Rectal smooth muscle tissue (tissue), 1 donor: ENCODE results near the gene GGACT.

ENCODE experiments used
- H3K27ac ChIP-seq: one replicate; pipeline ENCODE4 v1.7.0; 2013; ENCODE audit warnings: low read depth, low read length, inconsistent platforms
- H3K27me3 ChIP-seq: one replicate; pipeline ENCODE4 v1.7.0; 2013; ENCODE audit warnings: low read length; ENCODE audit not compliant: control insufficient read depth, insufficient read depth
- H3K36me3 ChIP-seq: one replicate; pipeline ENCODE4 v1.7.0; 2013; ENCODE audit warnings: low read length; ENCODE audit not compliant: control insufficient read depth, insufficient read depth
- H3K4me1 ChIP-seq: one replicate; pipeline ENCODE4 v1.7.0; 2013; ENCODE audit warnings: low read length; ENCODE audit not compliant: control insufficient read depth, insufficient read depth
- H3K4me3 ChIP-seq: one replicate; pipeline ENCODE4 v1.7.0; 2013; ENCODE audit warnings: low read length
- H3K9ac ChIP-seq: one replicate; pipeline ENCODE4 v1.7.0; 2013; ENCODE audit warnings: low read length

GGACT gene

DNA sequence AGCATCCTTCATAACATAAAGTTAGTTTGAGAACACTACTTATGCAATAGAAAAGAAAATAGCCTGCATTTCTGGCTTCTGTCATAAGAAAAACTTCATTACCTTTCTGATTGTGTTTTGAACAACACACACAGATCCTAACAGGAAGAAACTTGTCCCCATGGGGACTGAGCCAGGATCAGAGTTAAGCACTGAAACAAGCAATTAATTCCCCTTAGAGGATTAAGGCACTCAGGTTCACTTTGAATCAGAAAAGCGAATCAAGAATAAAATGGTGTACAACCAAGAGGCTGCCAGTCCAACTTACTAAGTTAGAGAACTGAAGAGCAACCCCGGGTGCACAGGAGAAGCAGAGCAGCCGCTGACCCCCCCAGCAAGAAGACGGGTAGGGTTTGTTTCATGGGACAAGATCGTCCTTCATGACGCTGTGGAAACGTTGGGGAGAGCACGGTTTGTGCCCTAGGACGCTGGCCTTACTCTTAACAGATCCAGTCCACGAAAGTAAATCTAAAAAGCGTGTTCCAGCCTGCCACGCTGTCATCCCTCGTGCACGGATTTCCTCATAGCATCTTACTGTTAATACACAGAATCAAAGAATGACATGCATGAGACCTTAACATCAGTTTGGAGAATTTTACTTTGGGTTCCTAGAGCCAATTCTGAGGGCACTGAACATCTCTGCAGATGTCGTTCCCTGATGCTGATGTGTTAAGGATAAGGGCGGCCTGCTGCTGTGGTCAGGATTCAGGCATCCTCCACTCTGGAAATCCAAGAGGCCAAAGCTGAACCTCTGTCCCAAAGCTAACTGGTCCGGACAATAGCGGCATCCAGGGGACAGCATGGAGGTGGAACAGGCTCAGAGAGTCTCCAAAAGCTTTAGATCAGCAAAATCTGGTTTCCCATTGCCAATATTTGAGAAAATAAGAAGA, 46.4 kb downstream of the GGACT start:
- Histone ChIP-seq H3K36me3 (no peaks in the 10 kb centered on the region), H3K4me1 (no peaks in the 10 kb centered on the region), H3K4me3 (no peak overlapping the region), H3K27me3 (no peaks in the 10 kb centered on the region), H3K27ac (no peak overlapping the region), H3K9ac (no peak overlapping the region)

DNA sequence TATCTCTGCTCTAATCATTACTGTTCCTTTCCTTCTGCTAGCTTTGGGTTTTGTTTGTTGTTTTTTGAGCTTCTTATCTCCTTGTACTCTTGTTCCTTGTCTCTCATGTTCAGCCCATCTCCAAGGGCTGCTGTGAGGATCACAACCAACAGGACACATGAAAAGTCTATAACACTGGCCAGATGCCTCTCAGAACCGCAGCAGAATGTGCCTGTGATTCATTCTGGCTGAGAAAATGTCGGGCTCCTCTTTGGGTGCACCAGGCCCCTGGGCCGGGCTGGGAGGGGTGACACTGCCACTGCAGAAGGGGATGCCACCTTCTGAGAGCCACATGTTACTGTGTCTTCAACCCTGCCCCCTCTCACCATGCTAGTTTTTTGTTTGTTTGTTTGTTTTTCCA, 48.0 kb downstream of the GGACT start:
- Histone ChIP-seq H3K4me3 (no peak overlapping the region), H3K36me3 (no peaks in the 10 kb centered on the region), H3K9ac (no peak overlapping the region), H3K27me3 (no peaks in the 10 kb centered on the region), H3K27ac (no peak overlapping the region), H3K4me1 (no peaks in the 10 kb centered on the region)

DNA sequence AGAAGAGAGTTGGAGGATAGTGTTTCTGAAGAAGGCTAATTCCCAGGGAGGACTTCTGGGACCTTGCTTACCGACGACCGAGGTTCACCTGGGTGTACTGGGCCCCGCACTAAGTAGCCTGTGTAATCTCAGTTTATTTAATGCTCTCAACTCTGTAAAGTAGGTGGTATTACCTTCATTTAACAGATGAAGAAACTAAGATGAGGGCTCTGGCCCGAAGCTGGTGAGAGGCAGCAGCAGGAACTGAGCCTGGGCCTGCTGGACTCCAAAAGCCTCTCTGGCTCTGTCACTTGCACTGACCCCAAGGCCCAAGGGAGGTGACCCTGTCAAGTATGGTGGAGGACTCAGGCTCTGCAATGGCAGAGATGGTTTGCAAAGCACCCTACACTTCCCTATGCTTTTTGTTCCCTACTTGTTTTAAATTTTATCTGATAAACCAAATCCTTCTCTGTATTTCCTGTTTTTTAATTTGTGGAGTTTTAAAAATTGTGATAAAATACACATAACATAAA, 50.6 kb downstream of the GGACT start:
- H3K4me1 ChIP-seq = no peaks in the 10 kb centered on the region
- no peaks in the 10 kb centered on the region for H3K27me3 ChIP-seq
- H3K4me3 ChIP-seq = no peak overlapping the region

DNA sequence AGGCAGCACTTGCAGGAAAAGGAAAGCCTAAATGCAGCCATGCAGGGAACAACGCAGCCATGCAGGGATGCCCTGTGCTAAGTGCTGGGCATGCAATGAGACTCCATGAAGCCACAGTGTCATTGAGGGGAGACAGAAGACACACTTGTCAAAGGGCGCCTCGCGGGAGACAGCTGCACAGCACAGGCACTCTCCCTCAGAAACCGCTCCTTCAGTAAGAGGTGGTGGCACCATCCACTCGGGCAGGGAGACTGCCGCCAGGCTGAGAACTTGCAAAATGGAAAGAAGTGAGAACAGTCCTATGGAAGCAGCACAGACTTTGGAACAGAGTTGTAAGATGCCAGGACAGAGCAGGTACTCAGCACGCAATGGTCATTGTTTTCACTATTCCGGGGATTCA, 51.1 kb downstream of the GGACT start:
- Histone ChIP-seq H3K9ac (no peak overlapping the region), H3K27ac (no peak overlapping the region), H3K27me3 (no peaks in the 10 kb centered on the region), H3K36me3 (peaks cover 1% of the 10 kb centered on the region), H3K4me3 (no peak overlapping the region), H3K4me1 (no peaks in the 10 kb centered on the region)

More for the DNA sequence above, 50.6 kb downstream of the GGACT start:
- H3K9ac ChIP-seq = no peak overlapping the region
- no peak overlapping the region for H3K27ac ChIP-seq
- H3K36me3 ChIP-seq = no peaks in the 10 kb centered on the region

DNA sequence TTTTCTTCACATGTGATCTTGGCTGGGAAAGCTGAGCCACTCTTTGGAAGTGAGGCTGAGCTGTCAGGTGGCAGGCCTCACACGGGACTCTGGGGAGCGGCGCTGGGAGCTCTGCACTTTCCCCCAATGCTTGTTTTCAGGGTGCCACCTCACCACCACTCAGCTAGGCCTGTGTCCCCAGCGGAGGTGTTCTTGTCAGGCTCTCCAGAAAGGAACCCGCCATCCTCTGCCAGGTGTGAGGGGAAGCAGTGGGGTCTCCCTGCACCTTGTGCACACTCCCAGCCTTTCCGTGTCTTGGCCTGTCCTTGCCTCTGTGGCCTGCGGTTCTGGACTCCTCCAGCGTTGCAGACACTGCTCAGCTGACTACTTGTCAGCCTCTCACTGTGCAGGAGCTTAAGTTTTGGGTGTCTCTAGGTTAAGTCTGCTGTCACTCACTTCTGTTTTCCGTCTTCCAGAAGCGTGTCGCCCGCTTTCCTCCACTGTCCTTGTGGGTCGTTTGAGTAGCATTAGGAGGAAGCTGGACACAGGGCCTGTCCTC, 51.9 kb downstream of the GGACT start:
- Histone ChIP-seq H3K9ac (no peak overlapping the region), H3K36me3 (peaks cover 3% of the 10 kb centered on the region), H3K27ac (no peak overlapping the region), H3K27me3 (no peaks in the 10 kb centered on the region), H3K4me1 (no peaks in the 10 kb centered on the region), H3K4me3 (no peak overlapping the region)

DNA sequence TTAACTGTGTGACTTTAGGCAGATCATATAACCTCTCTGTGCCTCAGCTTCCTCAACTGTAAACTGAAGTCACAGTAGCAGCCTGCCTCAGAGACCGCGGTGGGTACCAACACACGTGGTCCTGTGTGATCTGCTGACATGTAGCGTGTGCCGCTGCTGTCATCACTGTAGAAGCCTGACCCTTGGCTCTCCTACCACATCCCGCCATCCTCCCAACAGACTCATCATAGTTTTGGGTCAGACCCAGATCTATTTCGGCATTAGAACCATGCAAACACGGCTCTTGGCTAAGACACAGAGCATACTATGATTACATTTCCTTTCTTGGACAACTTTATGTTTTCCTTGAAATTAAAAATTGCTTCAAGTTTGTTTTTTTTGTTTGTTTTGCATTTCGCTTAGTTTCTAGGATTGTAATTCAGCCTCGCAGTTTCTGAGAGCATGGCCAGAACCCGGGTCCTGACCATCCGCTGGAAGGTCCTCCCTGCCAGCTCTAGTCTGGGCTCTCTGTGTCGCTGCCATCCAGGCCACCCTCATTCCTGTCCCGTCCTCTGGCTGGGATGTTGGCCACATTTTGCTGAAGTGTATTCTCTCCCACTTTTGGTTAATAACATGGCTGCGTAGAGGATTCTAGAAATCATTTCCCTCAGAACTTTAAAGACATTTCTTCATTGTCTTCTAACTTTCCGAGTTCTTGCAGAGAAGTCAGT, 53.0 kb downstream of the GGACT start:
- H3K27ac ChIP-seq = no peak overlapping the region

DNA sequence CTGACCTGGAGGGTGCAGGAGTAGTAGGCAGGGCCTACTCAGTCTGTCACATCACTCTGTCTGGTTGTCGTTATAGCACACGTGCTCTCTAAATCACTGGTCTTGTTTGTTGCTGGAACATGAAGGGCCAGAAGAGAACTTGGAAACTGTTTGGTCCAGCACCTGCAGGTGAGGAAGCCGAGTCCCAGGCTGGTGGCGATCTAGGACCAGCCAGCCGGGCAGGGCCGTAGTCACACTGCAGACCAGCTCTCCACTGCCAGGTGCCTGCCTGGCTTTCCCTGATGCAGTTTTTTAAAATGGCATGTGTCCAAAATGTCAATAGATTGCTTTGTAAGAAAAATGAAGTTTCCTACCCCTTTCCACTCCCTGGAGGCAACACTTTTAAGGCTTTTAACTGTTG, 53.7 kb downstream of the GGACT start:
- no peaks in the 10 kb centered on the region for H3K4me1 ChIP-seq
- H3K9ac ChIP-seq = no peak overlapping the region
- no peak overlapping the region for H3K4me3 ChIP-seq
- peaks cover 3% of the 10 kb centered on the region for H3K36me3 ChIP-seq
- no peaks in the 10 kb centered on the region for H3K27me3 ChIP-seq
- H3K27ac ChIP-seq = no peak overlapping the region

More for the DNA sequence above, 53.0 kb downstream of the GGACT start:
- Histone ChIP-seq H3K36me3 (peaks cover 3% of the 10 kb centered on the region), H3K4me1 (no peaks in the 10 kb centered on the region), H3K27me3 (no peaks in the 10 kb centered on the region), H3K9ac (no peak overlapping the region), H3K4me3 (no peak overlapping the region)

DNA sequence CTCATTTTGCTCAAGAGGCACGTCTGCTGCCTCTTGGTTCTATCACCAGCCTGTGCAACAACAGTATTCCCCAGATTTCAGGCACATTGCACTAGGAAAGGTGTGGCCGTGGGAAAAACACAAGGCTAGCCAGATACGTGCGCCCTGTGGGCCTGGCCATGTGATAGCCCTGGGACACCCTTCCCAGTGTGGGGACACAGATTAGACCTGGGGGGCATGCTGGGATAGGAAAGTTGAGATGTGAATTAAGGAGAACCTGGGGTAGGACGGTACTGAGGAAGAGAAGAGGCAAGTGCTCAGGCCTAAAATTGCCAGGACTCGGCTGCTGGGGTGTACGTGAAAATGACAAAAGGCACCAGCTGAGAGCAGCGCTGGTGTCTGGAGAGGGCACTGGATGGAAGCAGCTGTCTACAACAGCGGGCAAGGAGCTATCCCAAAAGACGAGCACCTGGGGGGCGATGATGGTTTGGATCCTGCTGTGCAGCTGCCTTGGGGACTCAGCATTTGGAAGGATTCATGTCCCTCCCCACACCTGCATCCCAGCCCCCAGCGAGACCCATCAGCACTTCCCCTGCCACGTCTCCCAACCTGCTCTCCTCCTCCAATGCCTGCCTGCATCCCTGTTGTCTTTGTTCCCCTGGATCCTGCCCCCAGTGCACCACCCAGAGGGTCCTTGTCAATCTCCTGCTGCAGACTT, 54.3 kb downstream of the GGACT start:
- Histone ChIP-seq H3K36me3 (peaks cover 3% of the 10 kb centered on the region), H3K4me3 (no peak overlapping the region), H3K4me1 (no peaks in the 10 kb centered on the region), H3K27me3 (no peaks in the 10 kb centered on the region), H3K9ac (no peak overlapping the region), H3K27ac (no peak overlapping the region)

DNA sequence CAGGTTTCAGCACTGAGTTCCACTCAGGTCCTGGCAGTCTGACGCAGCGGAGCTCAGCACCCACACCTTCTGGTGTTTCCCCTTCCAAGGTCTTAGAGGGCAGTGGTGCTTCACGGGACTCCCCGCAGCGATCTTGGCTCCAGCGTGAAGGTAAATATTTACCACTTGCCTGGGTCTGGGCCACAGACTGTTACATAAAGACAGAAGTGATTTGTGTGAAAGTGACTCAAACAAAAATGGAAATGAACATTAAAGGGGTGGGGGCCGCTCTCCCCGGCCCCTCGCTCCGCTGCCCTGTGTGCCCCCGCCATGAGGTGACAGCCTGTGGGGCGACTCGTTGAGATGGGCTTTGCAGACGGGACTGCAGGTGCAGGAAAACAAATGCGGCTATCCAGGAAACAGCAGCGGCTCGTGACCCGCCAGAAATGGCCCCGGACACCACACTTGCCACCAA, 55.0 kb downstream of the GGACT start:
- Histone ChIP-seq H3K36me3 (peaks cover 3% of the 10 kb centered on the region), H3K27ac (no peak overlapping the region), H3K4me1 (no peaks in the 10 kb centered on the region), H3K27me3 (no peaks in the 10 kb centered on the region), H3K9ac (no peak overlapping the region), H3K4me3 (no peak overlapping the region)

DNA sequence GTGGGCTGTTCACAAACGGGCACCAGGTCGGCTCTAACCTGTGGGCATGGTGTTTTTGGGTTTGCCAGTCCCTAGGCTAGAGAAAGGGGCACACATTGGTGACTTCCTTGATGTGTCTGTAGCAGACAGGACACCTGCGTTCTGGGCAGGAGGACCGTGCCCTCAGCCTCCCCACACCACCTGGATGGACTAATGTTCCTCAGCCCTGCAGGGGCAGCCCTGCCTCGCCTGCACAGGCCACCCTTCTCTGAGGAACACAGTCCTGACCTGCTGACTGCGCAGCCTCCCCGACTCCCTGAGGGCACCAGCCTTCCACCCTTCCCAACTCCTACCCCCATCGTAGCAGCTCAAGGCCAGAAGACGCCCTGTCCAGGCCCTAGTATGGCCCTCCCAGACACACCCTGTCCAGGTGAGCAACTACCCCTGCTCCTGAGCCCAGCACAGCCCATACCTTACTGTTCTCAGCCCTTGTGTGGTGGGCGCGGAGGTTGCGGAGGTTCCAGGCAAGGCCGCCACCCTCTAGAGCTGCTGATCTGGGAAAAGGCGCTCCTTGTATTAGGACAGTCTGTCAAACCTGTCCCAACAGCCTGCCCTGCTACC, 55.7 kb downstream of the GGACT start:
- Histone ChIP-seq H3K4me1 (no peaks in the 10 kb centered on the region), H3K27me3 (no peaks in the 10 kb centered on the region), H3K36me3 (peaks cover 3% of the 10 kb centered on the region), H3K4me3 (no peak overlapping the region), H3K27ac (no peak overlapping the region), H3K9ac (no peak overlapping the region)

DNA sequence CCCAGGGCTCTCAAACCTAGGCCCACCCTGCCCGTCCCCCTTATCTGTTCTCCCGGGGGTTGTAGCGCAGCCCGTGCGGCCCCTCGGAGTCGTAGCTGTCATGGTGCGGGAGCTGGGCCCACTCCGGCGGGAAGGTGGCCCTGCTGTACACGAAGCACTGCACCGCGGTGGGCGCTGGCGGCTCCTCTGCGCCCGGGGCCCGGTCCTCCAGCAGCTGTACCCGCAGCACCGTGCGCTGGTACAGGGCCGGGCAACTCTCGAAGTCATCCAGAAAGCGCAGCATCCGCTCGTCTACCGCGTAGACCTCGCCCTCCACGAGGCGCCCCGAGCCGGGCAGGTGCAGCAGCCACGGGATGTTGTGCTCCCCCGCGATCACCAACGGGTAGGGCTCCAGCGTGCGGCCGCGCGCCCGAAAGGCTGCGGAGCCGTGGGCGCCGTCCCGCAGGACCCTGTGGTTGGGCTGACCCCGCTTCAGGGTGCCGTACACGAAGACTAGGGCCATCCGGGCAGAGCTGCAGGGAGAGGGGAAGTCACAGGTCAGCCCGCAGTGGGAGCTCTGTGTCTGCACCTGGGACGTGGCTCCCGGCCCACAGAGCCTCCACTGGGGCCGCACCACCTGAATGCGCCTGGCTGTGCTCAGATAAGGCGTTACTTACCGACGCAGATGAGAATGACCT, 56.4 kb downstream of the GGACT start:
- Histone ChIP-seq H3K36me3 (peaks cover 3% of the 10 kb centered on the region), H3K9ac (no peak overlapping the region), H3K27ac (no peak overlapping the region), H3K27me3 (no peaks in the 10 kb centered on the region), H3K4me1 (no peaks in the 10 kb centered on the region), H3K4me3 (no peak overlapping the region)
